H1 (cell line): ENCODE data around the gene MAML3. TPM values are rescaled to one million over a fixed set of nuclear protein-coding genes. Genes with fewer than 3 reads are reported as not detected.

Source experiments
- CTBP2 ChIP-seq: IDR thresholded peaks from 2 replicates; pipeline ENCODE4 v1.7.0; 2011; ENCODE audit warnings: borderline replicate concordance, mild to moderate bottlenecking, moderate library complexity, mixed read lengths, low read length; ENCODE audit not compliant: insufficient read depth, insufficient read length
- RBBP5 ChIP-seq: IDR thresholded peaks from 2 replicates; pipeline ENCODE4 v1.7.1; 2012; ENCODE audit warnings: low read depth, mild to moderate bottlenecking, inconsistent platforms, low read length, moderate library complexity, borderline replicate concordance
- SP4 ChIP-seq: IDR thresholded peaks from 2 replicates; pipeline ENCODE4 v1.6.1; 2012; ENCODE audit warnings: low read length, inconsistent platforms
- SRF ChIP-seq: IDR thresholded peaks from 2 replicates; pipeline ENCODE4 v1.6.1; 2011; ENCODE audit warnings: mild to moderate bottlenecking, low read depth, low read length, moderate library complexity
- polyA plus RNA-seq, 7 experiments: library from polyadenylated mRNA; depleted of rRNA in 3 of 7; stranded (reverse) in 5 of 7; unstranded in 2 of 7; fragments of >200 nt in 5 of 7; fragments of 200-250 nt in 2 of 7; gene quantifications; 1 replicate in 5 of 7; 2 replicates in 1 of 7; 4 replicates in 1 of 7; pipeline versions ENCODE4 v1.2.1 to v1.2.3, GENCODE V29; 2011 to 2013; ENCODE audit warnings: missing spikeins in 2 of 7, mixed read lengths in 2 of 7
- total RNA-seq: library from RNA; stranded (reverse); fragmentation: NEBNext Ultra II Directional; extraction: Animal tissue kit (Norgen Biotek cat#: 25700); gene quantifications from 2 replicates; pipeline ENCODE4 v1.2.1, GENCODE V29; 2021

The MAML3 gene
- total and polyA plus RNA-seq, 2 of the 8 experiments (the other 6 are each of a cell fraction or from before 2014, with no cell fraction given), result 2.1 to 5.7 TPM

- no peak for TF ChIP-seq RBBP5
- no peak for TF ChIP-seq CTBP2
- no peak for TF ChIP-seq SRF
- TF ChIP-seq SP4, result no peak
- TF ChIP-seq, all 59 proteins: peak for 0
Measured at GRCh38 chr4:139852612-139853269, 301.2 kb downstream of the MAML3 start (continued).
